Esophagus squamous epithelium (tissue), 5 donors: Measurements from ENCODE around the gene FIP1L1. TPM values are rescaled to one million over a fixed set of nuclear protein-coding genes. Genes with fewer than 3 reads are reported as not detected.

Source experiments
- DNase-seq: peaks from one replicate; lab custom pipeline; 2025; lab: John Stamatoyannopoulos, UW
- H3K27ac ChIP-seq, 4 donors: fragments of 200-600 bp; sonication (generic); one replicate each; pipeline ENCODE4 v1.5.1; 2016 to 2019; ENCODE audit warnings: mild to moderate bottlenecking in 1 of 4
- H3K27me3 ChIP-seq, 4 donors: fragments of 200-600 bp; sonication (generic); 1 replicate in 3 of 4; 2 replicates in 1 of 4; pipeline versions ENCODE4 v1.5.1 to v1.6.0; 2017 to 2021; ENCODE audit warnings: antibody characterized with exemption in 1 of 4
- H3K36me3 ChIP-seq, 3 donors: fragments of 200-600 bp; sonication (generic); one replicate each; pipeline ENCODE4 v1.5.1; 2016 to 2019
- H3K4me1 ChIP-seq, 3 donors: fragments of 200-600 bp; sonication (generic); one replicate each; pipeline ENCODE4 v1.5.1; 2017 to 2019
- H3K4me3 ChIP-seq, 4 donors: fragments of 200-600 bp; sonication (generic); 1 replicate in 3 of 4; 2 replicates in 1 of 4; pipeline ENCODE4 v1.5.1; 2016 to 2019; ENCODE audit warnings: mild to moderate bottlenecking in 2 of 4, moderate library complexity in 1 of 4
- H3K9me3 ChIP-seq, 3 donors: fragments of 200-600 bp; sonication (generic); one replicate each; pipeline ENCODE4 v1.5.1; 2016 to 2019
- CTCF ChIP-seq, 6 experiments: fragments of 450-650 bp in 4 of 6; fragments of 200-600 bp in 2 of 6; sonication (generic) in 2 of 6; IDR thresholded peaks; one replicate each; pipeline ENCODE4 v1.5.1; 2016 to 2019; ENCODE audit warnings: antibody characterized with exemption in 6 of 6, mild to moderate bottlenecking in 4 of 6, moderate library complexity in 4 of 6
- POLR2A ChIP-seq, 4 donors: fragments of 450-650 bp; IDR thresholded peaks; one replicate each; pipeline ENCODE4 v1.6.1; 2017; ENCODE audit warnings: antibody characterized with exemption in 4 of 4, mild to moderate bottlenecking in 4 of 4, moderate library complexity in 3 of 4
- WGBS, 2 donors: methylation state at CpG; one replicate each; pipeline ENCODE4 v1.1.5; 2018; 5-methylcytosine and 5-hydroxymethylcytosine counted together
- intact Hi-C: fragments of 100-400 bp; cut with DNase I; formaldehyde crosslinking; loops from one replicate; pipeline ENCODE4 v1.15.0; 2022
- total RNA-seq, 4 donors: library from RNA; depleted of rRNA; stranded (reverse); fragments of >200 nt; gene quantifications; one replicate each; pipeline ENCODE4 v1.1.0, GENCODE V29; 2016
- donor health status: DM: yes; HTN: yes; CAD: no.

FIP1L1 gene
- total RNA-seq, 4 donors from 2014 or later: 24.8 to 46.0 (median 32.9) TPM

GRCh38 chr4:53500546-53500945 lies 123.1 kb downstream of the FIP1L1 start:
- no peak for DNase-seq
- peaks cover 0 to 5% (median 5%) of the 10 kb centered on the region in 3 donors for H3K4me1 ChIP-seq
- peaks cover 0 to 50% (median 0%) of the 10 kb centered on the region in 3 donors for H3K36me3 ChIP-seq
- TF ChIP-seq CTCF (IDR thresholded peaks at IDR 0.05) (no peak), POLR2A (IDR thresholded peaks at IDR 0.05) (no peak)
- WGBS, 2 donors: 82 to 91% methylated on average over 2 of the region's 2 CpGs
- no peak overlapping the region for H3K4me3 ChIP-seq
- no peaks in the 10 kb centered on the region for H3K27me3 ChIP-seq
- no peaks in the 10 kb centered on the region for H3K9me3 ChIP-seq
- H3K27ac ChIP-seq: no peak overlapping the region
- intact Hi-C loops: no loop called here

- TF ChIP-seq POLR2A (IDR thresholded peaks at IDR 0.05) (no peak), CTCF (IDR thresholded peaks at IDR 0.05) (no peak)
- Histone ChIP-seq H3K4me1 (peaks cover 0 to 5% (median 5%) of the 10 kb centered on the region in 3 donors), H3K9me3 (no peaks in the 10 kb centered on the region), H3K4me3 (no peak overlapping the region), H3K36me3 (peaks cover 0 to 50% (median 0%) of the 10 kb centered on the region in 3 donors), H3K27ac (no peak overlapping the region), H3K27me3 (no peaks in the 10 kb centered on the region)
- intact Hi-C loops: no loop called here
- DNase-seq: no peak
- WGBS, 2 donors: 78 to 88% methylated on average over 3 to 4 of the region's 4 CpGs
Observed at GRCh38 chr4:53501561-53501960, 124.1 kb downstream of the FIP1L1 start.

GRCh38 chr4:53502094-53502493 lies 124.7 kb downstream of the FIP1L1 start:
- H3K27me3 ChIP-seq: no peaks in the 10 kb centered on the region
- intact Hi-C loops: no loop called here
- 78 to 89% methylated on average over 1 of the region's 1 CpG for WGBS, 2 donors
- no peak overlapping the region for H3K4me3 ChIP-seq
- no peak overlapping the region for H3K27ac ChIP-seq
- TF ChIP-seq CTCF (IDR thresholded peaks at IDR 0.05) (no peak), POLR2A (IDR thresholded peaks at IDR 0.05) (no peak)
- H3K9me3 ChIP-seq: no peaks in the 10 kb centered on the region
- DNase-seq: no peak
- H3K36me3 ChIP-seq: peaks cover 0 to 47% (median 0%) of the 10 kb centered on the region in 3 donors
- H3K4me1 ChIP-seq: peaks cover 0 to 5% (median 5%) of the 10 kb centered on the region in 3 donors

- TF ChIP-seq POLR2A (IDR thresholded peaks at IDR 0.05): no peak
- peak in 1 of 6 experiments; percentile 24 for TF ChIP-seq CTCF (IDR thresholded peaks at IDR 0.05)
- H3K27me3 ChIP-seq: no peaks in the 10 kb centered on the region
- H3K27ac ChIP-seq: no peak overlapping the region
- WGBS, 2 donors: 81 to 87% methylated on average over 2 of the region's 2 CpGs
- H3K9me3 ChIP-seq: no peaks in the 10 kb centered on the region
- DNase-seq: no peak
- intact Hi-C loops: no loop called here
- no peak overlapping the region for H3K4me3 ChIP-seq
- H3K36me3 ChIP-seq: peaks cover 0 to 43% (median 0%) of the 10 kb centered on the region in 3 donors
- peaks cover 0 to 4% (median 4%) of the 10 kb centered on the region in 3 donors for H3K4me1 ChIP-seq
Observed at GRCh38 chr4:53505947-53506346, 128.5 kb downstream of the FIP1L1 start.

GRCh38 chr4:53507058-53507457 lies 129.6 kb downstream of the FIP1L1 start:
- WGBS, 2 donors: 90 to 91% methylated on average over 7 of the region's 7 CpGs
- Histone ChIP-seq H3K4me3 (no peak overlapping the region), H3K36me3 (peaks cover 0 to 43% (median 0%) of the 10 kb centered on the region in 3 donors), H3K4me1 (peaks cover 0 to 10% (median 6%) of the 10 kb centered on the region in 3 donors), H3K27me3 (no peaks in the 10 kb centered on the region), H3K9me3 (no peaks in the 10 kb centered on the region), H3K27ac (no peak overlapping the region)
- TF ChIP-seq CTCF (IDR thresholded peaks at IDR 0.05): no peak
- no peak for TF ChIP-seq POLR2A (IDR thresholded peaks at IDR 0.05)
- DNase-seq: no peak
- intact Hi-C loops: no loop called here
